HG02798 (cell line): ENCODE results near the gene PTPRD.

ENCODE experiments used
- ATAC-seq: cut with Tn5 transposase; IDR thresholded peaks from one replicate; pipeline ENCODE4 v1.9.1; 2021; ENCODE audit warnings: mild to moderate bottlenecking; ENCODE audit not compliant: unreplicated experiment, poor library complexity

PTPRD gene

GRCh38 chr9:9792144-9792857, 820.5 kb downstream of the PTPRD start:
- ATAC-seq, result peak; percentile 42

GRCh38 chr9:9791611-9792010, 821.2 kb downstream of the PTPRD start:
- ATAC-seq, result no peak

- ATAC-seq, result peak; percentile 82
These were observed 822.5 kb downstream of the PTPRD start for GRCh38 chr9:9790216-9790872.

DNA sequence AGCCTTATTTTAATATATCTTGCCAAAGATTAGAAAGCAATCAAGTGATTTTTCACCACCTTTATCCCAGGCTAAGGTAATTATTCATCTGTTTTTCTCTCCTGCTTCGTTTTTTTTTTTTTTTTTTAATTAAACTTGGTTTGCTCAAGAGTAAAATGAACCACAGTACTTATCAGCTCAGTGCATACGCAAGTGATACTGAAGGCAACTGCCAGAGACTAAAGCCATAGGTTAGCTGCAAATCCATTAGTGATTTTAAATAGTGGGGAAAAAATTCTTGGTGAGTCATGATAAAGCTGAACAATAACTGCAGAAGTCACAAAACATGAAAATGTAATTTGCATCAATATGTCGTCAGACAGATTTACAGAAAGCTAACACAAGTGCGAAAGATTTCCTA, 829.1 kb downstream of the PTPRD start:
- ATAC-seq, result no peak

DNA sequence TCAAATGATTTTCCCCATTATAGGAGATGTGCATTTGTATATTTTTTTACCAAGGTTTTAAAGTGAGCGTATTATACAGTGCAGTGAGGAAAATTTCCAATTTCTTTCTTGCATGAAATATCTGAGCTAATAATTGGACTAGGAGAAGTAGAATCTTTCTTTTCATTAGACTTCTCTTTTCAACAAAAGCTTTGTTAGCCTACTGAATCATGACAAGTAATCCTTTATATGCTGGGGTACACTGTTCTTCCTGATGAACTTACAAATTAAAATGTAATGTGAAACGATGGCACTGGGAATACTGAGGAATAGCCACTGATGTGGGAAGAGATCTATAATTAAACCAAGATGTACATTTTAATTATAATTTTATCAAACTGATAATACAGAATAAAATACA, 829.6 kb downstream of the PTPRD start:
- ATAC-seq, result no peak

DNA sequence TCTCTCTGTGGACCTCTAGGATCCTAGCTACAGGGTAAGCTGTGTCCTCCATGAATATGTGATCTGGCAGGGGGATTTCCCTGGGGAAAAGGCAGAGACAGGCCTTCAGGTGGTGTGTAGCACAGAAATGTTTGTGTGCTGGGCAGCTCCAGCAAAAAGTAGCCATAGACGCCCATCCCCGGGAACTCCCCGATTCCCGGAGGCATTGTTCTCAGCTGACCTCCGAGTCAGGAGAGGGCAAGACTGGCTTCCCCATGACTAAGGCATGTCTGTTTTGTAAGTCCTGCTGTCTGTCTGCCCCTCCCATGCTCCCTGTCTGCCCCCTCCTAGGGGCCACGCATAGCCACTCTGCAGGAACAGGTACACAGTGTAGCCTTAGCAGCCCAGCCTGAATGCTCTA, 834.5 kb downstream of the PTPRD start:
- no peak for ATAC-seq

DNA sequence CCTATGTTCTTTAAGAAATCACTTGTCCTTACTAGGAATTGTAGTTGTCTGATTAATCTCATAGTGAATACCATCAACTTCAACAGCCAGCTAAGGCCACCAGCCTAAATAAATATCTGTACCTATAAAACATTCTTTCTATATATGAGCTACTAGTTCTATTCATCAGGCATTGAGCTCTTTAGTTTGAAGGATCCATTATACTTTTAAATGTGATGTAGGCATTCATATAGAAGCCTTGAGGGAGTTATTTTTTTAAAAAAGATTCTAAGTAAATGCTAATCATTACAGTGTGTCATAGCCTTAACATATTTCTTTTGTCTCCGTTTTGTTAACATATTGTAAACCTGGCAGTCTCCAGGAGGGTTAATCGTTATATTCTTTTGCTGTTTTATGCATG, 838.3 kb downstream of the PTPRD start:
- ATAC-seq, result no peak

DNA sequence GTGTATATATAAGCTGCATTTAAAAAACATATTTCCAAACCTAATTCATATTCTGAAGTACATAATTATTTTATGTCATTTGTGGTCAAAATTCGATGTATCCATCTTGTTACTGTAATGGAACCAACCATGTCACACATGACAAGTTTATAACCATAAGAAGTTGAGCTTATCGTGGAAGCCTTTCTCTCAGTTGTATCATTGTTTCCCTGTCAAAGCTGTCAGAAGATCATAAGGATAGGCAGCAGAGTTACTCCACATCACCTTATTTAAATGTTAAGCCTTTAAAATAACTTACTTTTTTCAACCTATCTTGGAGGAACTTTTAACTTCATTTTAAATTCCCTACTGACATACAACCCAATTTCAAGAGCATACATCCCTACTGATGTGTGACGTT, 841.5 kb downstream of the PTPRD start:
- ATAC-seq, result no peak

DNA sequence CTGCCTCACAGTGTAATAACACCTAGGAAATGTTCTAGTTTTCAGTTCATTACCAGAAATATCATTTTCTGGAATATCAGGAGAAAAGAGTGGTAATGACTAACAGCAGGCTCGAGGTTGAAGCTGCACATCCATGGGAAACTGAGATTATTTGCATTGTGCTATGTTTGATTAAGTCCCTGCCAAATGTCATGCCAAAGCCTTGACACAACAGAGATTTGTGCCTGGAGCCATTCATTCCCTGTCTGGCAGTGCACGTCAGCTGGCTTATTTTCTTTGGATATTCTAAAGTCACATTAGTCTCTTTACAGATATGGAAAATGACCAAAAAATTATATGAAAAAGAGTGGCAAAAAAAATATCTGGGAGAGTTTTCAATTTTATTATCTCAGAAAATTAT, 848.0 kb downstream of the PTPRD start:
- ATAC-seq, result no peak

DNA sequence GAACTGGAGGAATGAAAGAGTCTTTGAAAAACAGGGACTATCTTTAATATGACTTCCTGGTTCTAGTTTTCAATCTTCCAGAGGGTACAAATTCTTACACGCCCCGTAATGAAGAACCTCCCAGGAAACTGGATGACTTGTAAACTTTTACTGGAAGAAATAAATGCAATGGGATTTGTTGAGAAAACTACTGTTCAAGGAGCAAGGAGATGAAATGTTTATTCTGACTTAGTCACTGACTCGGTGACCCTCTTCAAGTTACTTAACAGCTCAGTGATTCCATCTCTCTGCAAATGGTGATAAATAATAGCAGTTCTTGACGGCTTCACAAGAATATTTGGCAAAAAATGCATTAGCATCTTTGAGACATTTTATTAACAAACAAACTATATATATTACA, 858.6 kb downstream of the PTPRD start:
- ATAC-seq, result no peak

GRCh38 chr9:9753266-9753665, 859.5 kb downstream of the PTPRD start:
- no peak for ATAC-seq

GRCh38 chr9:9752722-9753121, 860.1 kb downstream of the PTPRD start:
- no peak for ATAC-seq

GRCh38 chr9:9751996-9752395, 860.8 kb downstream of the PTPRD start:
- ATAC-seq, result no peak

DNA sequence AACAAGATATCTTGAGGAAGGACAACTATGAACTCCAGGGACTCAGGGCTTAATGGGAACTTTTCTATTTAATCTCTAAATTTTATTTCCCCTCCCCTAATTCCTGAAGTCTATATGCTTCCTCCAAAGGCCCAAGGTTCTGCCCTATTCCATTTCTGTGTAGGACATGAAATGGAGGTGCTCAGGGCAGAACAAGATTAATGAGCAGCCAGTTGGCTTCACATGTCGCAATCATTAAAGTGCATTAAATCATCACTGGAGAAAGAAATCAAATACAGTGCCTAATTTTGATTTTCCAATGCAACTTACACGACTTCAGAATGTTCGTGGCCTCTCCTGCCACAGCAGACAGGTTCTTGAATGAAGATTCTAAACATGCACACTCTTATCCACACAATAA, 862.1 kb downstream of the PTPRD start:
- no peak for ATAC-seq

DNA sequence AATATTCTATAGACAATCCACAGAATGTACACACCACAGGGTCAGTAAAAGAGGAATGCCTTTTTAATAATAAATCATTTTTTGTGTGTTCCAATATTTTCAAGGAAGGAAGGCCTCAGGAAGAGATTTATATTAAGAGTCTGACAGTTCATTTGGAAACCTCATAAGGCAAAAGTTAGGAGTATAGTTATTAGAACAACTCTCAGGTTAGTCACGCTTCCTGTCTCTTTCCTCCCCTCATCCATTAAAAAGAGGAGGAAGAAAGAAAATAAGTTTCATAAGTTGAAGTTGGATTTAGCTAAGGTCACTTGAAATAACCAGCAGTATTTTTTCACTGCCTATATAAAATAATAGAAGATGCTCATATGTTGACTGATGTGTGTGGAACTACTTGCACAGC, 863.2 kb downstream of the PTPRD start:
- ATAC-seq, result no peak

GRCh38 chr9:9747787-9748186, 865.0 kb downstream of the PTPRD start:
- ATAC-seq, result no peak

DNA sequence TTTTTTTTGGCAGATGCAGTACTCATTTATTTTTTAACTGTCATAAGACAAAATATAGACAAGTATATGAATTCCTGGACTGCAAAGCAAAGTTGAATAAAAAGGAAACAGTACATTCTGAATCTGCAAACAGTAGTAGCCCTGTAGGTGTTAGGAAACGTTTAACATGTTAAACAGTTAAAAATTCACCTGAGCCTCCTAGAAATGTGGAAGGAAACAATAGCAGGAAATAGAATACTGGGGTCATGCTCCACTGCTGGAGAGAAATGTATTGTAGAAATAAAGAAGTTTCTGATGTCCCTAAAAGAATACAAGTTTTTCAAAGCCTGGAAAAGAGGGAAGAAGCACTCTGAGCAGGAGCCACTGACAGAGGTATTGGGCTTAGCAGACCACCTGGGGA, 866.0 kb downstream of the PTPRD start:
- ATAC-seq, result no peak

- no peak for ATAC-seq
These were observed 869.0 kb downstream of the PTPRD start for GRCh38 chr9:9743822-9744221.

DNA sequence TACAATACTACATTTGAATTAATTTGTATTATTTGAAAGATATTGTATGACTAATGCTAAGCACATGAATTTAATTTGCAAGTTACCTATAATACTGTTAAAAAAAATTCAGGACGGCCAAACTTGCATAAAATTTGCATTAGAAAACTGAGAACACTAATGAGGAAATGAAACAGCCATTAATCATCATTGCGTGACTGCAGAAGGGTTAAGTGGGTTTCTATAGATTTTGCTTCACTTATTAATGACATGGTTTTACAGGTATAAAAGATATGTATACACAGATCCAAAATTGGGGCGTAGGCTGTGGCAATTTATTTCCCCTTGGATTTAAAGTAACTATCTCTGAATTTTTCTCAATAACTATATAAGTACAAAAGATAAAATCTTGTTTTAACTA, 882.6 kb downstream of the PTPRD start:
- ATAC-seq, result no peak

DNA sequence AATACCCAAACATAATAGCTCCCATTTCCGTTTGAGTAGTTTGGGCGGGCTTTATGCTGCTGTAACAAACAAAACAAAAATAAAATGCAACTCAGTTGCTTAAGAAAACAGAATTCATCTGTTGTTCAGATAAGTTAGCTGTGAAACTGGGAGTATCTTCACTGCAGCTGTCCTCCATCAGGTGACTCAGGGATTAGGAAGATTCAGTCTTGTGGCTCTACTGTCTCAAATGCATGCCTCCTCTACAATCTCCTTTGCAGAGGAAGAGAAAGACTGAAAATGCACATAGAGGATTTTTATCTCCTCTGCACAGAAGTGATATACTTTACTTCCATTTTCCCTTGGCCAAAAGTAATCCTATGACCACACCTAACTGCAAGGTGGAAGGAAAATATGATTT, 883.7 kb downstream of the PTPRD start:
- ATAC-seq, result no peak

GRCh38 chr9:9719373-9720112, 893.3 kb downstream of the PTPRD start:
- ATAC-seq, result no peak

GRCh38 chr9:9718691-9719090, 894.1 kb downstream of the PTPRD start:
- no peak for ATAC-seq
